Activated CD4-positive, alpha-beta T cell treated with anti-CD3 and anti-CD28 coated beads, Interleukin-2, amount 10 ng/mL, durations not matched to agents 7 days and 5 days (primary cell): Measurements from ENCODE around the gene SSBP3. TPM values are rescaled to one million over a fixed set of nuclear protein-coding genes. Genes with fewer than 3 reads are reported as not detected.

Experiments used
- CTCF ChIA-PET: fragments of 350-600 bp; sonication (Branson Sonifier 250); formaldehyde crosslinking; loops from one replicate; lab custom pipeline; 2021; ENCODE audit warnings: antibody characterized with exemption; lab: Charles Lee
- POLR2A ChIA-PET: fragments of 350-600 bp; sonication (Branson Sonifier 250); formaldehyde crosslinking; loops from one replicate; lab custom pipeline; 2021; ENCODE audit warnings: antibody characterized with exemption; lab: Charles Lee
- DNase-seq: peaks from one replicate; pipeline ENCODE4 v3.0.0-alpha.2; 2020
- H3K27ac Mint-ChIP-seq: one replicate; pipeline ENCODE4 v1.8.0; 2021; ENCODE audit warnings: mild to moderate bottlenecking, moderate library complexity, mixed read lengths
- H3K27me3 Mint-ChIP-seq: one replicate; pipeline ENCODE4 v1.8.0; 2021; ENCODE audit warnings: mixed read lengths
- H3K36me3 Mint-ChIP-seq: one replicate; pipeline ENCODE4 v1.8.0; 2021; ENCODE audit warnings: low read depth, mixed read lengths
- H3K4me1 Mint-ChIP-seq: one replicate; pipeline ENCODE4 v1.8.0; 2021; ENCODE audit warnings: mixed read lengths
- H3K4me3 Mint-ChIP-seq: one replicate; pipeline ENCODE4 v1.8.0; 2021; ENCODE audit warnings: mild to moderate bottlenecking, moderate library complexity, mixed read lengths
- H3K9me3 Mint-ChIP-seq: one replicate; pipeline ENCODE4 v1.8.0; 2021; ENCODE audit warnings: mixed read lengths
- total RNA-seq, 2 experiments: library from RNA; stranded (reverse); gene quantifications; one replicate each; pipeline ENCODE4 v1.2.3, GENCODE V29; 2021

The SSBP3 gene
- total RNA-seq, 2 experiments from 2014 or later = 93.4 to 127 TPM

- H3K27me3 Mint-ChIP-seq = no peaks in the 10 kb centered on the region
- H3K36me3 Mint-ChIP-seq = no peaks in the 10 kb centered on the region
- POLR2A ChIA-PET = no interaction called here
- CTCF ChIA-PET = interaction anchor here (0.6 to 3.6 kb wide), 3 partner anchors 10 to 191 kb away, joined by 3 to 11 read pairs (median 3); no protein-coding TSS in a partner anchor
- peaks cover 62% of the 10 kb centered on the region for H3K4me1 Mint-ChIP-seq
- no peak overlapping the region for H3K4me3 Mint-ChIP-seq
- no peak for DNase-seq
- H3K9me3 Mint-ChIP-seq = no peaks in the 10 kb centered on the region
- peak overlapping the region; percentile 56 for H3K27ac Mint-ChIP-seq
Measured at GRCh38 chr1:54298284-54299033, 107.7 kb downstream of the SSBP3 start.

GRCh38 chr1:54297596-54298283, 108.5 kb downstream of the SSBP3 start:
- no peaks in the 10 kb centered on the region for H3K36me3 Mint-ChIP-seq
- H3K27me3 Mint-ChIP-seq = no peaks in the 10 kb centered on the region
- ChIA-PET POLR2A (no interaction called here), CTCF (interaction anchor here (0.6 to 3.6 kb wide), 4 partner anchors 10 to 192 kb away, joined by 3 to 11 read pairs (median 3); no protein-coding TSS in a partner anchor)
- H3K4me3 Mint-ChIP-seq = no peak overlapping the region
- no peaks in the 10 kb centered on the region for H3K9me3 Mint-ChIP-seq
- H3K4me1 Mint-ChIP-seq = peaks cover 58% of the 10 kb centered on the region
- peak overlapping the region; percentile 56 for H3K27ac Mint-ChIP-seq
- no peak for DNase-seq

- H3K36me3 Mint-ChIP-seq = no peaks in the 10 kb centered on the region
- H3K4me3 Mint-ChIP-seq = no peak overlapping the region
- H3K27me3 Mint-ChIP-seq = no peaks in the 10 kb centered on the region
- H3K9me3 Mint-ChIP-seq = no peaks in the 10 kb centered on the region
- DNase-seq = no peak
- peaks cover 58% of the 10 kb centered on the region for H3K4me1 Mint-ChIP-seq
- ChIA-PET POLR2A (no interaction called here), CTCF (interaction anchor here (1.0 to 3.6 kb wide), 2 partner anchors 9 to 15 kb away, joined by 3 to 11 read pairs; no protein-coding TSS in a partner anchor)
- peak overlapping the region; percentile 31 for H3K27ac Mint-ChIP-seq
Measured at GRCh38 chr1:54296666-54297065, 109.5 kb downstream of the SSBP3 start.

- no peak for DNase-seq
- H3K36me3 Mint-ChIP-seq = no peaks in the 10 kb centered on the region
- POLR2A ChIA-PET = no interaction called here
- H3K4me1 Mint-ChIP-seq = peaks cover 62% of the 10 kb centered on the region
- H3K9me3 Mint-ChIP-seq = no peaks in the 10 kb centered on the region
- no peaks in the 10 kb centered on the region for H3K27me3 Mint-ChIP-seq
- H3K4me3 Mint-ChIP-seq = no peak overlapping the region
- CTCF ChIA-PET = interaction anchor here (0.5 to 1.9 kb wide), 6 partner anchors 11 to 1546 kb away, joined by 3 to 7 read pairs (median 4); no protein-coding TSS in a partner anchor
- peak overlapping the region; percentile 37 for H3K27ac Mint-ChIP-seq
Measured at GRCh38 chr1:54294887-54295286, 111.3 kb downstream of the SSBP3 start.

GRCh38 chr1:54292002-54292911, 113.9 kb downstream of the SSBP3 start:
- ChIA-PET CTCF (interaction anchor here (0.6 to 1.4 kb wide), 4 partner anchors 17 to 202 kb away, joined by 3 to 4 read pairs (median 4); no protein-coding TSS in a partner anchor), POLR2A (no interaction called here)
- Mint-ChIP-seq H3K9me3 (no peaks in the 10 kb centered on the region), H3K4me1 (peaks cover 66% of the 10 kb centered on the region), H3K4me3 (no peak overlapping the region), H3K27ac (no peak overlapping the region), H3K36me3 (peaks cover 3% of the 10 kb centered on the region), H3K27me3 (no peaks in the 10 kb centered on the region)
- no peak for DNase-seq

- CTCF ChIA-PET = interaction anchor here (0.6 to 1.4 kb wide), 6 partner anchors 12 to 203 kb away, joined by 3 to 4 read pairs (median 3); no protein-coding TSS in a partner anchor
- H3K4me1 Mint-ChIP-seq = peaks cover 71% of the 10 kb centered on the region
- no peak for DNase-seq
- no peaks in the 10 kb centered on the region for H3K27me3 Mint-ChIP-seq
- H3K27ac Mint-ChIP-seq = peak overlapping the region; percentile 83
- no peak overlapping the region for H3K4me3 Mint-ChIP-seq
- POLR2A ChIA-PET = no interaction called here
- no peaks in the 10 kb centered on the region for H3K9me3 Mint-ChIP-seq
- peaks cover 6% of the 10 kb centered on the region for H3K36me3 Mint-ChIP-seq
Measured at GRCh38 chr1:54291276-54292001, 114.8 kb downstream of the SSBP3 start.

- H3K36me3 Mint-ChIP-seq = peaks cover 11% of the 10 kb centered on the region
- ChIA-PET POLR2A (no interaction called here), CTCF (interaction anchor here (0.7 to 1.1 kb wide), 2 partner anchors 13 to 21 kb away, joined by 3 read pairs; no protein-coding TSS in a partner anchor)
- H3K27me3 Mint-ChIP-seq = no peaks in the 10 kb centered on the region
- H3K4me1 Mint-ChIP-seq = peaks cover 77% of the 10 kb centered on the region
- H3K9me3 Mint-ChIP-seq = no peaks in the 10 kb centered on the region
- H3K27ac Mint-ChIP-seq = peak overlapping the region; percentile 83
- peak; percentile 50 for DNase-seq
- no peak overlapping the region for H3K4me3 Mint-ChIP-seq
Measured at GRCh38 chr1:54290506-54291184, 115.5 kb downstream of the SSBP3 start.

- Mint-ChIP-seq H3K36me3 (peaks cover 11% of the 10 kb centered on the region), H3K27ac (peak overlapping the region; percentile 80), H3K4me3 (no peak overlapping the region), H3K9me3 (no peaks in the 10 kb centered on the region), H3K4me1 (peaks cover 79% of the 10 kb centered on the region), H3K27me3 (no peaks in the 10 kb centered on the region)
- DNase-seq = no peak
- ChIA-PET POLR2A (no interaction called here), CTCF (interaction anchor here (2.0 to 3.4 kb wide), 2 partner anchors 7 to 24 kb away, joined by 8 to 11 read pairs; no protein-coding TSS in a partner anchor)
Measured at GRCh38 chr1:54289712-54290233, 116.4 kb downstream of the SSBP3 start.

- ChIA-PET CTCF (interaction anchor here (1.0 to 3.4 kb wide), 3 partner anchors 9 to 26 kb away, joined by 3 to 11 read pairs (median 8); no protein-coding TSS in a partner anchor), POLR2A (interaction anchor here (0.5 kb wide), 1 partner anchor 129 kb away, joined by 4 read pairs; no protein-coding TSS in a partner anchor)
- DNase-seq = no peak
- Mint-ChIP-seq H3K4me3 (no peak overlapping the region), H3K9me3 (no peaks in the 10 kb centered on the region), H3K27me3 (no peaks in the 10 kb centered on the region), H3K4me1 (peaks cover 88% of the 10 kb centered on the region), H3K27ac (peak overlapping the region; percentile 90), H3K36me3 (peaks cover 13% of the 10 kb centered on the region)
Measured at GRCh38 chr1:54287801-54288211, 118.4 kb downstream of the SSBP3 start.

- H3K9me3 Mint-ChIP-seq = no peaks in the 10 kb centered on the region
- peak; percentile 85 for DNase-seq
- H3K27ac Mint-ChIP-seq = peak overlapping the region; percentile 90
- peak overlapping the region; percentile 75 for H3K4me3 Mint-ChIP-seq
- H3K4me1 Mint-ChIP-seq = peaks cover 91% of the 10 kb centered on the region
- CTCF ChIA-PET = interaction anchor here (3.4 kb wide), 1 partner anchor 10 kb away, joined by 11 read pairs; no protein-coding TSS in a partner anchor
- H3K27me3 Mint-ChIP-seq = no peaks in the 10 kb centered on the region
- H3K36me3 Mint-ChIP-seq = peaks cover 13% of the 10 kb centered on the region
- POLR2A ChIA-PET = interaction anchor here (0.5 kb wide), 1 partner anchor 130 kb away, joined by 4 read pairs; no protein-coding TSS in a partner anchor
Measured at GRCh38 chr1:54287176-54287650, 119.0 kb downstream of the SSBP3 start.
